Ectodermal cell (in vitro differentiated cells): ENCODE data around the gene HDGFL3.
A peak's percentile ranks its signal among the peaks of the same experiment; 100 is the strongest.

Source experiments
- H3K27ac ChIP-seq: 2 replicates; pipeline ENCODE4 v1.7.0; 2013; ENCODE audit warnings: mild to moderate bottlenecking, low read depth, low read length; ENCODE audit not compliant: insufficient read depth, poor library complexity, severe bottlenecking
- H3K27me3 ChIP-seq: 2 replicates; pipeline ENCODE4 v1.7.0; 2013; ENCODE audit warnings: mild to moderate bottlenecking, low read length; ENCODE audit not compliant: insufficient read depth, control insufficient read depth, poor library complexity, severe bottlenecking
- H3K36me3 ChIP-seq: one replicate; pipeline ENCODE4 v1.7.0; 2013; ENCODE audit warnings: low read length; ENCODE audit not compliant: control insufficient read depth, insufficient read depth
- H3K4me1 ChIP-seq: one replicate; pipeline ENCODE4 v1.7.0; 2013; ENCODE audit warnings: low read length; ENCODE audit not compliant: control insufficient read depth, insufficient read depth
- H3K4me3 ChIP-seq: 2 replicates; pipeline ENCODE4 v1.7.0; 2013; ENCODE audit warnings: low read depth, low read length, control low read depth; ENCODE audit not compliant: insufficient read depth
- H3K9me3 ChIP-seq: 2 replicates; pipeline ENCODE4 v1.7.0; 2013; ENCODE audit warnings: mild to moderate bottlenecking, low read length, moderate library complexity; ENCODE audit not compliant: control insufficient read depth
- WGBS, 2 experiments: methylation state at CpG; one replicate each; pipeline ENCODE4 v1.1.7; 2013; ENCODE audit warnings: missing lambda C conversion rate in 2 of 2; 5-methylcytosine and 5-hydroxymethylcytosine counted together

Gene HDGFL3

DNA sequence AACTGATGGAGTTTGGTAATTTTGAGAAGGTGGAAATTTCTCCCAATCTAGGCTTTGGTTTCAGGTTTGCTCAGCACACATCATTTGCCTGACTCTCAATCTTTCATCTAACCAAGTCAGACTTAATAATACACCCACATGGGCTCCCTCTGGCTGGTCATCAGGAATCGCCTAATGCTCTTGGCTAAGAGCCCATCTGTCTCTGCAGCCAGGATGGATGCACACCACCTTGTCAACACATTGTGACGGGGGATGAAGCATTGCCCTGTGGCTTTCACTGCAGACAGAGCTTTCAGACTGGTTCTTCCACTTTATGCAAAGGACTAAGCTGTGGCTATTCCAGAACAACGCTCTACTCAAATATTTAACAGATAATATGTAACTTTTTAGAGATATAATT lies 3.0 kb upstream of the HDGFL3 start:
- H3K36me3 ChIP-seq = no peaks in the 10 kb centered on the region
- H3K27me3 ChIP-seq = no peaks in the 10 kb centered on the region
- no peaks in the 10 kb centered on the region for H3K9me3 ChIP-seq
- no peak overlapping the region for H3K4me3 ChIP-seq
- H3K27ac ChIP-seq = no peak overlapping the region
- WGBS, 2 experiments = 79 to 84% methylated on average over 2 of the region's 3 CpGs
- peaks cover 3% of the 10 kb centered on the region for H3K4me1 ChIP-seq

- H3K9me3 ChIP-seq = no peaks in the 10 kb centered on the region
- no peaks in the 10 kb centered on the region for H3K36me3 ChIP-seq
- no peak overlapping the region for H3K4me3 ChIP-seq
- no peak overlapping the region for H3K27ac ChIP-seq
- H3K27me3 ChIP-seq = no peaks in the 10 kb centered on the region
- peaks cover 15% of the 10 kb centered on the region for H3K4me1 ChIP-seq
- WGBS, 2 experiments = 62 to 66% methylated on average over 5 of the region's 5 CpGs
Observed at GRCh38 chr15:83209333-83209732, 1.7 kb upstream of the HDGFL3 start.

DNA sequence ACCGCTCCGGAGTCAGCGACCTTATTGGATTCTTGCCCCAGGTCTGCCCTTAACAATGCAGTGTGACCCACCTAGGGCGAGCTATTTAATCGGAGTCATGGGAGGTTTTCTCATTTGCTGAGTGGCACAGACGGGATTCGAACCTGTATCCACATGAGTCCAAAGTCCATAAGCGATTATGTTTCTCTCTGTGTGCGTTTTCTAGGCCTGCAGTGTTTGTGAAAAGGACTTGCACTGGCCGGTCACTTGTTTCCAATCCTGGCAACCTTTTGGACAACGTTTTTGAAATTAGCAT lies 691 bp upstream of the HDGFL3 start:
- Histone ChIP-seq H3K27me3 (no peaks in the 10 kb centered on the region), H3K4me3 (peak overlapping the region; percentile 85), H3K36me3 (no peaks in the 10 kb centered on the region), H3K4me1 (peaks cover 15% of the 10 kb centered on the region), H3K9me3 (no peaks in the 10 kb centered on the region), H3K27ac (peak overlapping the region; percentile 90)
- 16 to 17% methylated on average over 11 of the region's 11 CpGs for WGBS, 2 experiments

GRCh38 chr15:83207009-83207659 lies 489 bp downstream of the HDGFL3 start:
- Histone ChIP-seq H3K27ac (peak overlapping the region; percentile 3), H3K4me1 (peaks cover 15% of the 10 kb centered on the region), H3K4me3 (peak overlapping the region; percentile 85), H3K27me3 (no peaks in the 10 kb centered on the region), H3K9me3 (no peaks in the 10 kb centered on the region), H3K36me3 (no peaks in the 10 kb centered on the region)
- WGBS, 2 experiments = 0% methylated on average over 93 of the region's 93 CpGs

- no peaks in the 10 kb centered on the region for H3K36me3 ChIP-seq
- no peak overlapping the region for H3K27ac ChIP-seq
- peaks cover 15% of the 10 kb centered on the region for H3K4me1 ChIP-seq
- H3K4me3 ChIP-seq = peak overlapping the region; percentile 85
- no peaks in the 10 kb centered on the region for H3K9me3 ChIP-seq
- 0% methylated on average over 25 of the region's 25 CpGs for WGBS, 2 experiments
- H3K27me3 ChIP-seq = no peaks in the 10 kb centered on the region
Observed at GRCh38 chr15:83206526-83207008, 1.1 kb downstream of the HDGFL3 start.

GRCh38 chr15:83205725-83206324 lies 1.8 kb downstream of the HDGFL3 start:
- no peak overlapping the region for H3K27ac ChIP-seq
- peak overlapping the region; percentile 85 for H3K4me3 ChIP-seq
- no peaks in the 10 kb centered on the region for H3K27me3 ChIP-seq
- 61 to 68% methylated on average over 3 to 4 of the region's 4 CpGs for WGBS, 2 experiments
- peaks cover 15% of the 10 kb centered on the region for H3K4me1 ChIP-seq
- H3K9me3 ChIP-seq = no peaks in the 10 kb centered on the region
- no peaks in the 10 kb centered on the region for H3K36me3 ChIP-seq

GRCh38 chr15:83204697-83205096 lies 2.9 kb downstream of the HDGFL3 start:
- H3K9me3 ChIP-seq = no peaks in the 10 kb centered on the region
- peak overlapping the region; percentile 85 for H3K4me3 ChIP-seq
- H3K36me3 ChIP-seq = no peaks in the 10 kb centered on the region
- H3K4me1 ChIP-seq = peaks cover 15% of the 10 kb centered on the region
- no peaks in the 10 kb centered on the region for H3K27me3 ChIP-seq
- no peak overlapping the region for H3K27ac ChIP-seq
- 65% methylated on average over 3 of the region's 3 CpGs for WGBS, 2 experiments

GRCh38 chr15:83203543-83203942 lies 4.1 kb downstream of the HDGFL3 start:
- Histone ChIP-seq H3K36me3 (no peaks in the 10 kb centered on the region), H3K9me3 (no peaks in the 10 kb centered on the region), H3K4me1 (peaks cover 15% of the 10 kb centered on the region), H3K27ac (no peak overlapping the region), H3K4me3 (no peak overlapping the region), H3K27me3 (no peaks in the 10 kb centered on the region)
- WGBS, 2 experiments = 96 to 98% methylated on average over 2 to 3 of the region's 4 CpGs

GRCh38 chr15:83200589-83200988 lies 7.0 kb downstream of the HDGFL3 start:
- H3K36me3 ChIP-seq = no peaks in the 10 kb centered on the region
- H3K9me3 ChIP-seq = no peaks in the 10 kb centered on the region
- H3K4me1 ChIP-seq = peaks cover 12% of the 10 kb centered on the region
- H3K27me3 ChIP-seq = no peaks in the 10 kb centered on the region
- no peak overlapping the region for H3K4me3 ChIP-seq
- no peak overlapping the region for H3K27ac ChIP-seq

- H3K27me3 ChIP-seq = no peaks in the 10 kb centered on the region
- 94 to 96% methylated on average over 6 of the region's 7 CpGs for WGBS, 2 experiments
- no peak overlapping the region for H3K4me3 ChIP-seq
- H3K36me3 ChIP-seq = no peaks in the 10 kb centered on the region
- no peak overlapping the region for H3K27ac ChIP-seq
- no peaks in the 10 kb centered on the region for H3K9me3 ChIP-seq
- peaks cover 7% of the 10 kb centered on the region for H3K4me1 ChIP-seq
Observed at GRCh38 chr15:83200162-83200561, 7.5 kb downstream of the HDGFL3 start.
